GM12875 (cell line): ENCODE measurements around the gene FNDC3A.

Source experiments
- H3K4me3 ChIP-seq: one replicate; pipeline ENCODE4 v1.5.1; 2011; ENCODE audit warnings: low read depth, low read length, control low read depth
- CTCF ChIP-seq: IDR thresholded peaks from 2 replicates; pipeline ENCODE4 v1.5.1; 2011; ENCODE audit warnings: low read depth, mild to moderate bottlenecking, control low read depth, inconsistent platforms, low read length, moderate library complexity, borderline replicate concordance; ENCODE audit not compliant: insufficient read depth

Gene FNDC3A

GRCh38 chr13:48962281-48962680 is 13.4 kb upstream of the FNDC3A start:
- no peak overlapping the region for H3K4me3 ChIP-seq
- TF ChIP-seq CTCF = no peak

GRCh38 chr13:48965736-48966135 is 10.0 kb upstream of the FNDC3A start:
- H3K4me3 ChIP-seq = no peak overlapping the region
- TF ChIP-seq CTCF = no peak

GRCh38 chr13:48969685-48970084 is 6.0 kb upstream of the FNDC3A start:
- no peak for TF ChIP-seq CTCF
- no peak overlapping the region for H3K4me3 ChIP-seq

- TF ChIP-seq CTCF = no peak
- H3K4me3 ChIP-seq = no peak overlapping the region
These were observed 1.8 kb upstream of the FNDC3A start for GRCh38 chr13:48973845-48974431.

- TF ChIP-seq CTCF = no peak
- peak overlapping the region; percentile 74 for H3K4me3 ChIP-seq
These were observed 434 bp upstream of the FNDC3A start for GRCh38 chr13:48975101-48975855.

- TF ChIP-seq CTCF = no peak
- H3K4me3 ChIP-seq = peak overlapping the region; percentile 74
These were observed 1.0 kb downstream of the FNDC3A start for GRCh38 chr13:48976576-48977285.

- no peak for TF ChIP-seq CTCF
- H3K4me3 ChIP-seq = peak overlapping the region; percentile 74
These were observed 1.5 kb downstream of the FNDC3A start for GRCh38 chr13:48977286-48977625.
